ENCODE data around the gene MXRA7.

Gene MXRA7

GRCh38 chr17:76672892-76673291 is 37.9 kb downstream of the MXRA7 start:
- DNase-seq, result no peak

GRCh38 chr17:76672270-76672851 is 38.4 kb downstream of the MXRA7 start:
- no peak for DNase-seq

GRCh38 chr17:76671912-76672262 is 38.9 kb downstream of the MXRA7 start:
- DNase-seq, result no peak

GRCh38 chr17:76671123-76671911 is 39.4 kb downstream of the MXRA7 start:
- DNase-seq, result peak; percentile 100

GRCh38 chr17:76670718-76671122 is 40.0 kb downstream of the MXRA7 start:
- DNase-seq, result no peak

GRCh38 chr17:76670020-76670717 is 40.6 kb downstream of the MXRA7 start:
- no peak for DNase-seq

GRCh38 chr17:76667786-76668453 is 42.8 kb downstream of the MXRA7 start:
- no peak for DNase-seq

- no peak for DNase-seq
These were observed 43.3 kb downstream of the MXRA7 start for GRCh38 chr17:76667491-76667755.

- no peak for DNase-seq
These were observed 50.1 kb downstream of the MXRA7 start for GRCh38 chr17:76660656-76661042.

GRCh38 chr17:76659928-76660655 is 50.7 kb downstream of the MXRA7 start:
- no peak for DNase-seq

GRCh38 chr17:76658242-76658662 is 52.5 kb downstream of the MXRA7 start:
- DNase-seq, result no peak

GRCh38 chr17:76657505-76658241 is 53.1 kb downstream of the MXRA7 start:
- DNase-seq, result no peak

GRCh38 chr17:76654408-76654807 is 56.4 kb downstream of the MXRA7 start:
- DNase-seq, result no peak

- no peak for DNase-seq
These were observed 60.3 kb downstream of the MXRA7 start for GRCh38 chr17:76650504-76650903.

- DNase-seq, result no peak
These were observed 64.1 kb downstream of the MXRA7 start for GRCh38 chr17:76646712-76647111.

- DNase-seq, result no peak
These were observed 65.3 kb downstream of the MXRA7 start for GRCh38 chr17:76645481-76645880.

- no peak for DNase-seq
These were observed 65.8 kb downstream of the MXRA7 start for GRCh38 chr17:76644995-76645394.

- no peak for DNase-seq
These were observed 67.1 kb downstream of the MXRA7 start, which contains the start of gene ST6GALNAC1 for GRCh38 chr17:76643553-76644148. ST6GALNAC1 (minus strand) TSS chr17:76643757; CDS start chr17:76643638, 119 bp downstream.

- no peak for DNase-seq
These were observed 67.8 kb downstream of the MXRA7 start for GRCh38 chr17:76642994-76643393.

- no peak for DNase-seq
These were observed 68.7 kb downstream of the MXRA7 start for GRCh38 chr17:76642032-76642561.

- no peak for DNase-seq
These were observed 69.3 kb downstream of the MXRA7 start for GRCh38 chr17:76641501-76641900.
